IMR-90 (cell line): ENCODE results near the gene CFAP45. TPM values are rescaled to one million over a fixed set of nuclear protein-coding genes. Genes with fewer than 3 reads are reported as not detected.

Experiments used
- ATAC-seq: fragments of 200-7000 bp; cut with Tn5 transposase; 2 replicates; pipeline ENCODE4 v1.9.1; 2020; ENCODE audit warnings: low read depth, mild to moderate bottlenecking, moderate library complexity
- BruUV-seq: library from RNA; stranded (reverse); fragments of 400-500 nt; replicated peaks from 2 replicates; lab custom pipeline; 2021; lab: Mats Ljungman, UMichigan
- CTCF ChIA-PET: fragments of 300-600 bp; formaldehyde crosslinking; extraction: SDS; loops from one replicate; lab custom pipeline; 2021; ENCODE audit warnings: antibody characterized with exemption; lab: Yijun Ruan, JAX
- POLR2A ChIA-PET: fragments of 300-600 bp; sonication (Branson Sonifier 250); formaldehyde crosslinking; loops from one replicate; lab custom pipeline; 2022; ENCODE audit warnings: antibody characterized with exemption; ENCODE audit not compliant: unreplicated experiment; lab: Charles Lee
- DNase-seq: peaks from one replicate; pipeline ENCODE4 v3.0.0; 2013
- H2AFZ ChIP-seq: replicated peaks from 2 replicates; pipeline ENCODE3; 2013; ENCODE audit warnings: low read length, mild to moderate bottlenecking; ENCODE audit not compliant: poor library complexity
- H2AK5ac ChIP-seq: 2 replicates; pipeline ENCODE4 v1.6.1; 2013; ENCODE audit warnings: low read depth, low read length, inconsistent platforms
- H2AK9ac ChIP-seq: replicated peaks from 2 replicates; pipeline ENCODE3; 2013; ENCODE audit warnings: mild to moderate bottlenecking, low read depth, low read length, moderate library complexity; ENCODE audit not compliant: poor library complexity
- H2BK120ac ChIP-seq: 2 replicates; pipeline ENCODE4 v1.6.1; 2013; ENCODE audit warnings: low read depth, low read length, inconsistent platforms
- H2BK15ac ChIP-seq: 3 replicates; pipeline ENCODE4 v1.6.1; 2013; ENCODE audit warnings: low read depth, low read length, inconsistent platforms
- H2BK20ac ChIP-seq: 2 replicates; pipeline ENCODE4 v1.6.1; 2013; ENCODE audit warnings: low read depth, mild to moderate bottlenecking, inconsistent platforms, low read length, moderate library complexity
- H2BK5ac ChIP-seq: 2 replicates; pipeline ENCODE4 v1.6.1; 2013; ENCODE audit warnings: mild to moderate bottlenecking, low read depth, low read length, inconsistent platforms; ENCODE audit not compliant: poor library complexity, severe bottlenecking
- H3K14ac ChIP-seq: replicated peaks from 2 replicates; pipeline ENCODE4 v1.6.1; 2013; ENCODE audit warnings: low read depth, low read length, inconsistent platforms
- H3K18ac ChIP-seq: 2 replicates; pipeline ENCODE4 v1.6.1; 2013; ENCODE audit warnings: low read depth, low read length, control low read depth
- H3K23ac ChIP-seq: 2 replicates; pipeline ENCODE4 v1.6.1; 2013; ENCODE audit warnings: low read depth, low read length, inconsistent platforms
- H3K27ac ChIP-seq: 2 replicates; pipeline ENCODE4 v1.5.1; 2013; ENCODE audit warnings: mild to moderate bottlenecking, control low read depth, low read length; ENCODE audit not compliant: insufficient read depth
- H3K27me3 ChIP-seq: 2 replicates; pipeline ENCODE4 v1.6.1; 2013; ENCODE audit warnings: low read length; ENCODE audit not compliant: control insufficient read depth, insufficient read depth
- H3K36me3 ChIP-seq: 2 replicates; pipeline ENCODE4 v1.6.1; 2013; ENCODE audit warnings: low read length, mixed read lengths; ENCODE audit not compliant: control insufficient read depth, insufficient read depth
- H3K4ac ChIP-seq: 2 replicates; pipeline ENCODE4 v1.6.1; 2013; ENCODE audit warnings: low read depth, low read length, inconsistent platforms
- H3K4me1 ChIP-seq: 2 replicates; pipeline ENCODE4 v1.6.1; 2013; ENCODE audit warnings: low read length, mixed read lengths; ENCODE audit not compliant: control insufficient read depth, insufficient read depth
- H3K4me2 ChIP-seq: 2 replicates; pipeline ENCODE4 v1.6.1; 2013; ENCODE audit warnings: low read depth, mild to moderate bottlenecking, control low read depth, low read length, moderate library complexity
- H3K4me3 ChIP-seq: 2 replicates; pipeline ENCODE4 v1.5.1; 2013; ENCODE audit warnings: low read depth, mild to moderate bottlenecking, control low read depth, low read length, moderate library complexity; ENCODE audit not compliant: insufficient read depth
- H3K56ac ChIP-seq: 2 replicates; pipeline ENCODE4 v1.6.1; 2013; ENCODE audit warnings: low read length, inconsistent platforms; ENCODE audit not compliant: insufficient read depth; ENCODE audit errors: extremely low read depth
- H3K79me1 ChIP-seq, 2 experiments: 2 replicates each; pipeline ENCODE4 v1.6.1; 2013; ENCODE audit warnings: low read length in 2 of 2, inconsistent platforms in 1 of 2, low read depth in 1 of 2
- H3K9ac ChIP-seq: 2 replicates; pipeline ENCODE4 v1.6.1; 2013; ENCODE audit warnings: low read depth, low read length, control low read depth
- H3K9me1 ChIP-seq: 2 replicates; pipeline ENCODE4 v1.6.1; 2013; ENCODE audit warnings: low read length, inconsistent platforms; ENCODE audit not compliant: insufficient read depth
- H3K9me3 ChIP-seq: 2 replicates; pipeline ENCODE4 v1.6.1; 2013; ENCODE audit warnings: low read length; ENCODE audit not compliant: control insufficient read depth, insufficient read depth
- H4K20me1 ChIP-seq: 2 replicates; pipeline ENCODE4 v1.6.1; 2013; ENCODE audit warnings: low read length, inconsistent platforms; ENCODE audit not compliant: insufficient read depth
- H4K5ac ChIP-seq: 2 replicates; pipeline ENCODE4 v1.6.1; 2013; ENCODE audit warnings: mild to moderate bottlenecking, low read depth, low read length, control low read depth
- H4K8ac ChIP-seq, 2 experiments: 2 replicates each; pipeline ENCODE4 v1.6.1; 2013; ENCODE audit warnings: low read depth in 2 of 2, low read length in 2 of 2, control low read depth in 1 of 2, inconsistent platforms in 1 of 2
- H4K91ac ChIP-seq: 2 replicates; pipeline ENCODE4 v1.6.1; 2013; ENCODE audit warnings: low read depth, low read length, inconsistent platforms; ENCODE audit not compliant: insufficient read depth
- BHLHE40 ChIP-seq: fragments of 150-350 bp; IDR thresholded peaks from 2 replicates; pipeline ENCODE4 v1.6.1; 2016; ENCODE audit warnings: mild to moderate bottlenecking, low read depth, low read length
- CEBPB ChIP-seq: IDR thresholded peaks from 2 replicates; pipeline ENCODE4 v1.6.1; 2012; ENCODE audit warnings: low read depth, low read length, improper control_type of control experiment
- CTCF ChIP-seq: conservative IDR thresholded peaks from 2 replicates; pipeline ENCODE4 v1.5.1; 2012; ENCODE audit warnings: mild to moderate bottlenecking, low read depth, low read length, improper control_type of control experiment
- ELK1 ChIP-seq: fragments of 150-350 bp; IDR thresholded peaks from 2 replicates; pipeline ENCODE4 v1.6.1; 2016; ENCODE audit warnings: low read depth, mild to moderate bottlenecking, low read length, moderate library complexity, borderline replicate concordance
- FOS ChIP-seq: fragments of 150-350 bp; IDR thresholded peaks from 2 replicates; pipeline ENCODE4 v1.6.1; 2016; ENCODE audit warnings: low read depth, low read length
- MAFK ChIP-seq: IDR thresholded peaks from 2 replicates; pipeline ENCODE4 v1.6.1; 2012; ENCODE audit warnings: low read depth, low read length, improper control_type of control experiment
- MAZ ChIP-seq: IDR thresholded peaks from 2 replicates; pipeline ENCODE4 v1.6.1; 2012; ENCODE audit warnings: low read depth, mild to moderate bottlenecking, low read length, improper control_type of control experiment, moderate library complexity, borderline replicate concordance
- POLR2A ChIP-seq: IDR thresholded peaks from 2 replicates; pipeline ENCODE4 v1.6.1; 2012; ENCODE audit warnings: mild to moderate bottlenecking, low read depth, low read length
- RFX5 ChIP-seq: IDR thresholded peaks from 2 replicates; pipeline ENCODE4 v1.8.0; 2012; ENCODE audit warnings: low read depth, mild to moderate bottlenecking, low read length, moderate library complexity
- SMC3 ChIP-seq: fragments of 150-350 bp; IDR thresholded peaks from 2 replicates; pipeline ENCODE4 v1.6.1; 2016; ENCODE audit warnings: low read depth, mild to moderate bottlenecking, antibody characterized with exemption, low read length, moderate library complexity
- USF2 ChIP-seq: fragments of 150-350 bp; IDR thresholded peaks from 2 replicates; pipeline ENCODE4 v1.6.1; 2017; ENCODE audit warnings: mild to moderate bottlenecking, antibody characterized with exemption, low read length, low read depth
- WGBS, 2 experiments: methylation state at CpG; one replicate each; pipeline versions ENCODE4 v1.1.5 to v1.1.7; 2013; ENCODE audit warnings: missing lambda C conversion rate in 2 of 2; ENCODE audit not compliant: insufficient read length in 1 of 2; ENCODE audit errors: extremely low coverage in 2 of 2; 5-methylcytosine and 5-hydroxymethylcytosine counted together
- dilution Hi-C: fragments of 300-500 bp; cut with HindIII; formaldehyde crosslinking; loops from one replicate; pipeline ENCODE4 v1.14.3; 2018; ENCODE audit warnings: low sequenced_read_pairs; ENCODE audit not compliant: unreplicated experiment
- in situ Hi-C: fragments of 300-500 bp; cut with MboI; formaldehyde crosslinking; loops from 3 replicates; pipeline ENCODE4 v1.14.3; 2019; ENCODE audit warnings: low sequenced_read_pairs, inconsistent platforms, mixed read lengths
- intact Hi-C: fragments of 100-400 bp; cut with micrococcal nuclease; formaldehyde crosslinking; loops from 2 replicates; pipeline ENCODE4 v1.10.0; 2022
- polyA plus RNA-seq, 3 experiments: library from polyadenylated mRNA; depleted of rRNA; stranded (reverse); fragments of >200 nt; gene quantifications; 2 replicates each; pipeline ENCODE4 v1.2.3, GENCODE V29; 2012; ENCODE audit warnings: low replicate concordance in 1 of 3
- total RNA-seq: library from RNA; depleted of rRNA; stranded (reverse); fragments of >200 nt; gene quantifications from 2 replicates; pipeline ENCODE4 v1.2.3, GENCODE V29; 2012

Gene CFAP45
- total and polyA plus RNA-seq, 2 of the 4 experiments (the other 2 are of a cell fraction): 0.51 to 0.72 TPM

DNA sequence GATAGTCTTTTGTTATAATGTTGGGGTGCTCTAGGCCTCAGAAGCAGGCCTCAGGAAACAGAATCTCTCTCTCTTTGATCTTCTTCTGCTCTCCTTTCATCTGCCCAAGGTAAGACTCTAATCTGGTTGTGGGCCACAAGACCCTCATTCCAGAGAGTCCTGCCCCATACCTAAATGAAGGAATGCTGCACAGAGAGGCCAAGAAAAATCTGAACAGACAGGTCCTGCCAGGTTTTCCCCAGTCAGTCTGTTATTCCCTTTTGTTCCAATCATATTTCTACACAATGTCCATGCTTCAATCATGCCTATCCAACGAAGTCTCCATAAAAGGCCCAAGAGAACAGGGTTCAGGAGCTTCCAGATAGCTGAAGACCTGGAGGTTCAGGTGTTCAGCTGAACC lies 7.0 kb upstream of the CFAP45 start:
- dilution Hi-C loops: no loop called here
- WGBS, 2 experiments: no CpG with 5 or more reads among the region's 1 CpG
- Histone ChIP-seq H3K27me3 (no peaks in the 10 kb centered on the region), H4K20me1 (no peaks in the 10 kb centered on the region), H2BK20ac (no peak overlapping the region), H3K9me3 (no peaks in the 10 kb centered on the region), H2AFZ (no peak overlapping the region), H2AK9ac (no peak overlapping the region), H3K27ac (no peak overlapping the region), H3K4me2 (no peak overlapping the region), H3K36me3 (no peaks in the 10 kb centered on the region), H3K9me1 (peaks cover 18% of the 10 kb centered on the region), H3K14ac (no peak overlapping the region), H3K23ac (no peak overlapping the region), H2AK5ac (no peak overlapping the region), H2BK15ac (no peak overlapping the region), H4K5ac (no peak overlapping the region), H4K91ac (no peak overlapping the region), H3K4me3 (no peak overlapping the region), H3K4me1 (peaks cover 11% of the 10 kb centered on the region), H3K4ac (no peak overlapping the region), H3K79me1 (peaks cover 0 to 18% of the 10 kb centered on the region in 2 experiments; a peak in 2 of 4 replicates), H2BK120ac (no peak overlapping the region), H2BK5ac (no peak overlapping the region), H4K8ac (no peak overlapping the region), H3K9ac (no peak overlapping the region), H3K18ac (no peak overlapping the region), H3K56ac (no peak overlapping the region)
- in situ Hi-C loops: no loop called here
- TF ChIP-seq CEBPB (no peak), ELK1 (no peak), MAFK (no peak), CTCF (no peak), BHLHE40 (no peak), FOS (no peak), SMC3 (no peak), POLR2A (no peak), USF2 (no peak), MAZ (no peak), RFX5 (no peak)
- no peak for DNase-seq
- no peak for ATAC-seq
- BruUV-seq: no TSS peak
- CTCF ChIA-PET: no interaction called here
- intact Hi-C loops: no loop called here
- POLR2A ChIA-PET: no interaction called here
